WTC11 (cell line): Measurements from ENCODE around the gene GABRB3. TPM values are rescaled to one million over a fixed set of nuclear protein-coding genes. Genes with fewer than 3 reads are reported as not detected.

Experiments used
- ATAC-seq: fragments of 200-7000 bp; cut with Tn5 transposase; 2 replicates; pipeline ENCODE4 v1.10.0; 2021; ENCODE audit warnings: mild to moderate bottlenecking, moderate library complexity
- CTCF ChIA-PET: fragments of 300-600 bp; sonication (Branson Sonifier 250); formaldehyde crosslinking; loops from one replicate; lab custom pipeline; 2021; ENCODE audit warnings: antibody characterized with exemption; lab: Charles Lee
- POLR2A ChIA-PET: fragments of 350-600 bp; sonication (Branson Sonifier 250); formaldehyde crosslinking; loops from one replicate; lab custom pipeline; 2021; ENCODE audit warnings: antibody characterized with exemption; lab: Charles Lee
- DNase-seq: peaks from one replicate; pipeline ENCODE4 v3.0.0; 2021; ENCODE audit warnings: low spot score
- H3K27ac Mint-ChIP-seq: 2 replicates; pipeline ENCODE4 v1.8.0; 2021; ENCODE audit warnings: mixed read lengths
- H3K27me3 Mint-ChIP-seq: 2 replicates; pipeline ENCODE4 v1.8.0; 2021; ENCODE audit warnings: low read depth, mild to moderate bottlenecking, moderate library complexity, mixed read lengths
- H3K36me3 Mint-ChIP-seq: 2 replicates; pipeline ENCODE4 v1.8.0; 2021; ENCODE audit warnings: mixed read lengths
- H3K4me1 Mint-ChIP-seq: 2 replicates; pipeline ENCODE4 v1.8.0; 2022; ENCODE audit warnings: mixed read lengths
- H3K4me3 Mint-ChIP-seq: 2 replicates; pipeline ENCODE4 v1.8.0; 2021; ENCODE audit warnings: mild to moderate bottlenecking, moderate library complexity, mixed read lengths
- H3K9me3 Mint-ChIP-seq: 2 replicates; pipeline ENCODE4 v1.8.0; 2021; ENCODE audit warnings: mixed read lengths
- ATF1 ChIP-seq: sonication (generic); formaldehyde crosslinking; IDR thresholded peaks from 2 replicates; pipeline ENCODE4 v1.8.1; 2023; ENCODE audit warnings: mild to moderate bottlenecking, moderate library complexity, missing genetic modification reagents
- ATF6 ChIP-seq: sonication (generic); formaldehyde crosslinking; IDR thresholded peaks from 2 replicates; pipeline ENCODE4 v1.8.1; 2023; ENCODE audit warnings: mild to moderate bottlenecking, missing genetic modification reagents
- CBFB ChIP-seq: sonication (generic); formaldehyde crosslinking; IDR thresholded peaks from 2 replicates; pipeline ENCODE4 v1.8.1; 2022; ENCODE audit warnings: mild to moderate bottlenecking, low read depth, missing genetic modification reagents
- CDX4 ChIP-seq: fragments of 250-450 bp; sonication (Bioruptor Pico); IDR thresholded peaks from 2 replicates; pipeline ENCODE4 v1.9.0; 2021; ENCODE audit warnings: moderate library complexity, mild to moderate bottlenecking, inconsistent platforms, borderline replicate concordance
- CREM ChIP-seq: sonication (generic); formaldehyde crosslinking; IDR thresholded peaks from 2 replicates; pipeline ENCODE4 v1.8.1; 2022; ENCODE audit warnings: mild to moderate bottlenecking, missing genetic modification reagents, moderate library complexity
- CTCF ChIP-seq: fragments of 200-600 bp; IDR thresholded peaks from 2 replicates; pipeline ENCODE4 v1.8.0; 2022; ENCODE audit warnings: antibody characterized with exemption
- E2F4 ChIP-seq: sonication (generic); formaldehyde crosslinking; IDR thresholded peaks from 2 replicates; pipeline ENCODE4 v1.8.1; 2022; ENCODE audit warnings: low read depth, mild to moderate bottlenecking, moderate library complexity, missing genetic modification reagents, borderline replicate concordance
- FOXP4 ChIP-seq: sonication (generic); formaldehyde crosslinking; IDR thresholded peaks from 2 replicates; pipeline ENCODE4 v1.8.0; 2022; ENCODE audit warnings: mild to moderate bottlenecking, missing genetic modification reagents
- GRHL2 ChIP-seq: fragments of 250-450 bp; sonication (Bioruptor Pico); IDR thresholded peaks from 2 replicates; pipeline ENCODE4 v1.8.0; 2022; ENCODE audit warnings: mild to moderate bottlenecking, moderate library complexity; ENCODE audit not compliant: insufficient replicate concordance, severe bottlenecking
- HMGA2 ChIP-seq: fragments of 250-450 bp; sonication (Bioruptor Pico); IDR thresholded peaks from 2 replicates; pipeline ENCODE4 v1.4.0; 2021; ENCODE audit warnings: mild to moderate bottlenecking, moderate library complexity
- KAT7 ChIP-seq: sonication (generic); formaldehyde crosslinking; IDR thresholded peaks from 2 replicates; pipeline ENCODE4 v1.8.1; 2023; ENCODE audit warnings: missing genetic modification reagents, mild to moderate bottlenecking, borderline replicate concordance
- NFYB ChIP-seq: sonication (generic); formaldehyde crosslinking; conservative IDR thresholded peaks from 2 replicates; pipeline ENCODE4 v1.8.0; 2022; ENCODE audit warnings: low read depth, missing genetic modification reagents
- NR1H2 ChIP-seq: sonication (generic); formaldehyde crosslinking; IDR thresholded peaks from 2 replicates; pipeline ENCODE4 v1.9.0; 2021; ENCODE audit warnings: mild to moderate bottlenecking, moderate library complexity, missing genetic modification reagents
- NR3C1 ChIP-seq: sonication (generic); formaldehyde crosslinking; conservative IDR thresholded peaks from 2 replicates; pipeline ENCODE4 v1.8.1; 2023; ENCODE audit warnings: low read depth, mild to moderate bottlenecking, missing genetic modification reagents
- SMAD4 ChIP-seq: sonication (generic); formaldehyde crosslinking; IDR thresholded peaks from 2 replicates; pipeline ENCODE4 v1.8.0; 2022; ENCODE audit warnings: mild to moderate bottlenecking, missing genetic modification reagents
- SOX15 ChIP-seq: fragments of 250-450 bp; sonication (Bioruptor Pico); IDR thresholded peaks from 2 replicates; pipeline ENCODE4 v1.9.0; 2021; ENCODE audit warnings: mild to moderate bottlenecking
- SP1 ChIP-seq: sonication (generic); formaldehyde crosslinking; conservative IDR thresholded peaks from 2 replicates; pipeline ENCODE4 v1.8.1; 2022; ENCODE audit warnings: missing genetic modification reagents
- TP53 ChIP-seq: sonication (generic); formaldehyde crosslinking; IDR thresholded peaks from 2 replicates; pipeline ENCODE4 v1.8.1; 2023; ENCODE audit warnings: mild to moderate bottlenecking, missing genetic modification reagents
- ZNF263 ChIP-seq: sonication (generic); formaldehyde crosslinking; IDR thresholded peaks from 2 replicates; pipeline ENCODE4 v1.8.1; 2022; ENCODE audit warnings: low read depth, mild to moderate bottlenecking, moderate library complexity, missing genetic modification reagents
- ZNF416 ChIP-seq: fragments of 250-450 bp; sonication (Bioruptor Pico); IDR thresholded peaks from 2 replicates; pipeline ENCODE4 v1.9.0; 2021; ENCODE audit warnings: mild to moderate bottlenecking, inconsistent platforms
- ZNF532 ChIP-seq: fragments of 250-450 bp; sonication (Bioruptor Pico); IDR thresholded peaks from 2 replicates; pipeline ENCODE4 v1.9.0; 2021; ENCODE audit warnings: mild to moderate bottlenecking, borderline replicate concordance
- total RNA-seq: library from RNA; stranded (reverse); gene quantifications from 3 replicates; pipeline ENCODE4 v1.2.3, GENCODE V29; 2021

GABRB3 gene
- total RNA-seq, 1 experiment from 2014 or later: 203 TPM

- TF ChIP-seq FOXP4 (peak; percentile 17; the same call in 1 of the 2 replicates), NFYB (CRISPR knock-in tag) (no peak), KAT7 (no peak)
Observed at GRCh38 chr15:26628879-26629529, 143.9 kb downstream of the GABRB3 start (continued).

- H3K4me1 Mint-ChIP-seq: peaks cover 94% of the 10 kb centered on the region
- H3K36me3 Mint-ChIP-seq: peaks cover 27% of the 10 kb centered on the region
- 0 out of 2 replicates have a peak overlapping the region, but pooled peaks have one; percentile 18 for H3K27ac Mint-ChIP-seq
- POLR2A ChIA-PET: no interaction called here
- no peak for DNase-seq
- peak overlapping the region; percentile 60 for H3K4me3 Mint-ChIP-seq
- no peaks in the 10 kb centered on the region for H3K27me3 Mint-ChIP-seq
- ATAC-seq: no peak
- peaks cover 20% of the 10 kb centered on the region for H3K9me3 Mint-ChIP-seq
- TF ChIP-seq CBFB (CRISPR knock-in tag) (no peak), TP53 (CRISPR knock-in tag) (no peak)
- TF ChIP-seq, all 79 proteins: peak for 0
- CTCF ChIA-PET: interaction anchor here (1.5 kb wide), 1 partner anchor 211 kb away, joined by 12 read pairs; no protein-coding TSS in a partner anchor
Observed at GRCh38 chr15:26628071-26628470, 144.8 kb downstream of the GABRB3 start.

GRCh38 chr15:26624128-26624527 is 148.7 kb downstream of the GABRB3 start:
- ChIA-PET CTCF (no interaction called here), POLR2A (no interaction called here)
- peaks cover 85% of the 10 kb centered on the region for H3K4me1 Mint-ChIP-seq
- peaks cover 26% of the 10 kb centered on the region for H3K9me3 Mint-ChIP-seq
- ATAC-seq (no peak), DNase-seq (no peak)
- no peaks in the 10 kb centered on the region; the same call in 1 of the 2 replicates for H3K27me3 Mint-ChIP-seq
- no peak overlapping the region for H3K4me3 Mint-ChIP-seq
- peaks cover 41% of the 10 kb centered on the region for H3K36me3 Mint-ChIP-seq
- H3K27ac Mint-ChIP-seq: no peak overlapping the region
- no peak for TF ChIP-seq KAT7
- TF ChIP-seq E2F4 (CRISPR knock-in tag): no peak
- TF ChIP-seq ATF6 (CRISPR knock-in tag): no peak
- no peak for TF ChIP-seq HMGA2 (CRISPR knock-in tag)
- no peak for TF ChIP-seq SMAD4 (CRISPR knock-in tag)
- TF ChIP-seq SOX15: no peak
- no peak for TF ChIP-seq ZNF416
- no peak for TF ChIP-seq NR1H2 (CRISPR knock-in tag)
- no peak for TF ChIP-seq CDX4 (CRISPR knock-in tag)
- TF ChIP-seq ATF1 (CRISPR knock-in tag): no peak
- no peak for TF ChIP-seq ZNF532 (CRISPR knock-in tag)
- no peak for TF ChIP-seq CBFB (CRISPR knock-in tag)
- no peak for TF ChIP-seq ZNF263
- TF ChIP-seq CREM (CRISPR knock-in tag): no peak
- no peak for TF ChIP-seq CTCF
- TF ChIP-seq SP1: no peak
- TF ChIP-seq NR3C1: no peak
- TF ChIP-seq GRHL2: no peak
